Stimulated activated CD8-positive, alpha-beta memory T cell treated with anti-CD3 and anti-CD28 coated beads, Interleukin-12 subunit alpha, Interleukin-12 subunit beta, amount 100 ng/mL, for 4 hours (primary cell): ENCODE data around the gene PAM16.
"Not testable (repeated sequence)": the region's sequence is repeated elsewhere in the genome, so short reads cannot be mapped to it uniquely, and the experiment has no call there.

Experiments
- DNase-seq: peaks from one replicate; pipeline ENCODE4 v3.0.0-alpha.2; 2020; ENCODE audit warnings: low read depth

PAM16 gene

DNA sequence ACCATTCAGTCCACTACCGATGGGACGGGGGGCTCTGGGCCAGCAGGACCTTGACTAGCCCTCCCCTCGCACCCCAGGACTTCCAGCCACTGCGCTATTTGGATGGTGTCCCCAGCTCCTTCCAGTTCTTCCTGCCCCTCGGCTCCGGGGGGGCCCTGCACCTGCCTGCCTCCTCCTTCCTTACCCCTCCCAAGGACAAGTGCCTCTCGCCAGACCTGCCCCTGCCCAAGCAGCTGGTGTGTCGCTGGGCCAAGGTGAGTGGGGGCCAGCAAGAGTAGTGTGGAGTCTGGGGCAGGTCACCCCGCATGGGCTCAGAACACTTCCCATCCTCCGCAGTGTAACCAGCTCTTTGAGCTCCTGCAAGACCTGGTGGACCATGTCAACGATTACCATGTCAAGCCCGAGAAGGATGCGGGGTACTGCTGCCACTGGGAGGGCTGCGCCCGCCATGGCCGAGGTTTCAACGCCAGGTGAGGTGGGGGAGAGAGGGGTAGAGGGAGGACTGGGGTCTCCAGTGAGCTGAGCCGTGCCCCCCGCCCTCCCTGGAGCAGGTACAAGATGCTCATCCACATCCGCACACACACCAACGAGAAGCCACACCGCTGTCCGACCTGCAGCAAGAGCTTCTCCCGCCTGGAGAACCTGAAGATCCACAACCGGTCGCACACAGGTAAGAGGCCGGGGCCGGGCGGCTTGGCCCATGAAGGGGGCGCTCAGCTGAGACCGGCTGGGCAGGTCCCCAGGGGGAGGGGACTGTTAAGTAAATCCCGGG is 16.2 kb downstream of the PAM16 start:
- DNase-seq: no peak

- not testable (repeated sequence) for DNase-seq
Measured at GRCh38 chr16:4333714-4334113, 17.4 kb downstream of the PAM16 start.

- no peak for DNase-seq
Measured at GRCh38 chr16:4333308-4333638, 17.8 kb downstream of the PAM16 start.

DNA sequence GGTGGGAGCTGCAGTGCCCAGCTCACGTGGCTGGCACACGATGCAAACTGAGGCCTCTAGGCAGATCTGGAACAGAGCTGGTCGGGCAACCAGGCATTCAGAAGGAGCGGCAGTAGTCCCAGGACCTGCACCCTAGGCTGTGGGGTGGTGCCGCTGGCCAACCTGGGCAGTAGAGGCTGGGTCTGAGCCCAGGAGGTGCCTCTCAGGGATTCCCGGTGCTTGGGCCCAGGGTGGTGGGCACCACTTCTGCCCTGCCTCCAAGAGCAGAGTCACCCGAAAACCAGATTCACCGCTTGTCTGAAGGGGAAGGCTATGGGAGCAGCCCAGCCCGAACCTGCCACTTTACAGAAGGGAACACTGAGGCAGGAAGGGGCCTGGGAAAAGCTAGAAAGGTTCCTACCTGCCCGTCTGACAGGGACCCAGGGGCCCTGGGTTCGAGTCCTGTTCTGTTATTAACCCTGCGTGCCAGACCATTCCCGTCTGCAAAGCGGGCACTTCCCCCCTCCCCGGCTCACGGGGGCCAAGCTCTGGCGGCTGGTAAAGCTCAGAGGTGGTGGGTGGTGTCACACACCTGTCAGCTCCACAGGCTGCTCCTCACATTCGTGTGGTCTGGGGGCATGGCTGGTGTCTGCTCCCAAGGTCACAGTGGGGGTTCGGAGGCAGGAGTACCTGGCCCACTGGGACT is 18.4 kb downstream of the PAM16 start:
- DNase-seq: no peak

GRCh38 chr16:4332083-4332482 is 19.0 kb downstream of the PAM16 start:
- DNase-seq: no peak

- peak; percentile 46 for DNase-seq
Measured at GRCh38 chr16:4330277-4330874, 20.7 kb downstream of the PAM16 start.

DNA sequence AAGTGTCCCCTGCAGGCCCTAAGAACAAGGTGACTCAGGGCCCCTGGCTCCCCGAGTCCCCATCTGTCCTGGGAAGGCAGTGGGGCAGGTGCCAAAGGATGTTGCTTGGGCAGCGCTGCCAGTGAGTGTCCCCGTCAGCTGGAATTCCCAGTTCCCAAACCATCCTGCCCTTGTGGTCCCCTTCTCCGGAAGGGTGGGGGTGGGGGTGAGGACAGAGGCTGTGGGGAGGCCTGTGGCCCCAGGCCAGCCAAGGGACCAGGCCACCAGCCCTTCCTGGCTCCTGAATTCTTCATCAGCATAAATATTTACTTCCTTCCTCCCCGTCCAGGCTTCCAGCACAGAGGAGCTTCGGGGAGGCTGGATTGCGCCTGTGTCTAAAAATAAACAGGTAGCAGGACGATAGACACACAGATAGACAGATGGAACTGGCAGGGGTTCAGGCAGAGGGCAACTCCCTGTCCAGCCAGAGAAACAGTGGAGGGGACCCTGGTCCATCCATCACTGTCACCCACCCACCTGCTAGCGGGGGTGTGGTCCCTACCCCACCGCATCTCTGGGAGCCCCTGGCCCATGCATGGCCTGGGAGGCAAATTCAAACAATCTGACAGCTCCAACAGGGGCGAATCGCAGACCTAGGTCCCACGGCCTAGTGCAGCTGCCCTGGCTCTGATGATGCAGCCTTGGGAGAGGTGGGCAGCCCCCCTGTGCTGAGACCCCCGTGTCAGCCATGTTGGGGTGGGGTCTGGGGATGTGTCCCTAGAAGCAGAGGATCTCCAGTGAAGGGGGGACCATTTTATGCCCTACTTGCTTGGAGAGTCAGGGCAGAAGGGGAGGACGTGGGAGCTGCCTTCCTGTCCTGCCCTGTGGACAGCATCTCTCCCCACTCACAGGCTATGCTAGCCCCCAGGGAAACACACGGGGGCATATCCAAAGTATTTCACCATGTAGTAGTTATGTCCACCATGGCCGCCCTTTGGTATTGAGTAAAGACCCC is 22.0 kb downstream of the PAM16 start:
- DNase-seq: no peak

DNA sequence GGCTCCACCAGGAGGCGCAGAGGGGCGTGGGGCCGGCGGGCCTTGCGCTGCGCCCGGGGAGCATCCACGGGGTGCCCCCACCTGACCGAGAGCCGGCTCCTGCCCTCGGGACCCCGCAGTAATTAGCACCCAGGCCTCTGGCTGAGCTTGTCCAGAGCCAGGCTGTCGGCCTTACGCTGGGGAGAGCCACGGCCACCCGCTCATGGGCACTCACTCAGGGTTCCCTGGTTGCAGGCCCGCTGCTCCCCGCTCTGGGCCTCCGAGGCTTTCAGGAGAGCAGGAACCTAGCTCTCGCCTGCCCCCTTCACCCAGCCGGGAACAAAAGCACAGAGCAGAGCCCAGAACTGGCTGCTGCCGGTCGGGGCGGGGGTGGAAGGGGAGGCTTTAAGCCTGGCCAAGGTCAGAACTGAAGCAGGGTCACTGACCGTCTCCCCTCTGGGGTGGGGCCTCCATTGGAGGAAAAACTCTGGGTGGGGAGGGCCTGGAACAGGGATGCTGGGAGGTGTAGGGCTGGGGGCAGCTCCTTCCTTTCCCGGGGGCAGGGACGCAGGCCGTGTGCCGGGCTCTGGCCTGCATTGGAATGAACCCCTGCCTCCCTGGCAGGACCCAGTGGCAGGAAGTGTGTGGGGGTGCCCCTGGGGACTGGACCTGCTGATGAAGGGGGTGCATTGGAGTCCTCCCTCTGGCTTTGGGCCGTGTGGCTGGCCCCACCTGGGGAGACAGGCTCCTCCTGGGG is 22.9 kb downstream of the PAM16 start:
- no peak for DNase-seq

GRCh38 chr16:4327386-4328045 is 23.6 kb downstream of the PAM16 start:
- DNase-seq: no peak

DNA sequence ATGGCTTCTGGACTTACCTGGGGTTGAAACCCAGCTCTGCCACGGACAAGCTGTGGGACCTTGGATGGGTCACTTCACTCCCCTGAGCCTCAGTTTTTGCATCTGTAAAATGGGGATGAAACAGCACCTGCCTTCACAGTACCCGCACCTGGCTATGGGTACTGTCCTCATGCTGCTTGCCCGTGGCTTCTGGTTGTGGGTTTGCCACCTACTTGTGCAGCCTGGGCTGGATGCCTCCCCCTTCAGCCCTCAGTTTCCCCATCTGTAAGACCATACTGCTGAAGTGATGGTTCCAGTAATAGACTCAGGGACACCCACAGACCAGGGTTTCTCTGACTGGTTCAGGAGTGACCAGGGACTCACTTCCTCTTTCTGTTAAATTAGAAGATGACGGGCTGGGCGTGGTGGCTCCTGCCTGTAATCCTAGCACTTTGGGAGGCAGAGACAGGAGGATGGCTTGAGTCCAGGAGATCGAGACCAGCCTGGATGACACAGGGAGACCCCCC is 25.8 kb downstream of the PAM16 start:
- no peak for DNase-seq

DNA sequence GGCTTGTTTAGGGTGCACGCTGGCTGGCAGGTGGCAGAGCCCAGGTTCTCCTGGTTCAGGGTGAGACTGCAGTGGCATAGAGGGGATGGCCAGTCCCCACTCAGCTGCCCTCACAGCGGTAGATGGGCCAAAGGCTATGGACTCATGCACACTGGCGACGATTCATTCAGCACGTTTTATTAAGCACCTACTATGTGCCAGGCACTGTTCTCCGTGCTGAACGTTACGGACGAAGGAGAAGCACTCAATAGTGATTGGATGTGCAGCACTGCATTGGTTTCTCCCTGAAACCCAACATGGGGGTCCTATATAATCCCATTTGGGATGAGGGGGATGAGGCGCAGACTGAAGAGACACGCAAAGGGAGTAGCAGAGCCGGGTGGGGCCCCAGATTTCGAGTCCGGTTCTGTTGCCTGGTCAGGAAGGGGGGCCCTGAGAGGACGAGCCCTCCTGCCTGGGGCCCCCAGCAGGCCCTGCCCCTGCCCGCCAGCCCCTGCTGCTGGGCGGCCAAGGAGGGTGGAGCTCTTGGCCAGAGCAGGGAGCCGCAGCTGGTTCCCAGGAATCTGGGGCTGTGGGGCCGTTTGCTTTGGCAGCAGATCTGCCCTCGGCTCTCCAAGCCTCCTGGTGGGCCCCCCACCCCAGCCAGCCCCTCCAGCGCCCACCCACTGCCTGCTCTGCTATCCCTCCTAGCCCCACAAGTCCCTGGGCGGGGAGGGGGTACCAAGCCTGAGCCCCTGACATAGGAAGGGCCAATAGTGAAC is 26.4 kb downstream of the PAM16 start:
- no peak for DNase-seq

- no peak for DNase-seq
Measured at GRCh38 chr16:4323845-4324488, 27.2 kb downstream of the PAM16 start.

DNA sequence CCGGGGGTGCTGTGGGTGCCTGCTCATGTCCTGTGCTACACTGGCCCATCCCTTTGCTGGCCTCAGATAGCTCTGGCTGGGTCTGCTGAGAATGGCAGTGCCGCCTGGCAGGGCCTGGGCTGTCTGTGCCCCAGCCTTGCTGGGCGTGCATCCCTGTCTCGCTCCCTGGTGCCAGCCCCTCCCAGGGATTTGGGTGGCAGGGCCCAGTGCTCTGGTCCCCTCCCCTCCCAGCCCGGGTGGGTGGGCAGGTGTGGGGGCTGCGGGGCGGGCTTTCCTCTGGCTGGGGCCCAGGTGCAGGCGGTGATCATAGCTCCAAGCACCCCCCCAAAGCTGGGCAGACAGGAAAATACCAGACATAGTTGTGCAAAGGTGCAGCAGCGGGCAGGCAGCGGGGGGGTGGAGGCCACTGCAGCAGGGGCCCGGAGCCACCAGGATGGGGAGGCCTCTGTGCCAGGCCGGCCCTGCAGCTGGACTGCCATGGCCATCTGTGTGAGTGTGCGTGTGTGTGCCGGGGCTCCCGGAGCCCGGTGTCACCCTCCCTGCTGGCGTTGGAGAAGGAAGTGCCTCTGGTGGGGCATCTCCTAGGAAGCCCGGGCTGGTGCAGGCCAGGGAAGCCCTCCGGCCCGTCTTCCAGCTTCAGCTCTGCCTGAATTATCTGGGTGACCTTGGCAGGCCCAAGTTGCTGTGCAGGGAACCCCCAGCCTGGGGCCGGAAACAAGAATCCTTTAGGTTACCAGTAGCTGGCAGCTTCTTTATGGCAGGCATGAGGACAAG is 27.9 kb downstream of the PAM16 start:
- DNase-seq: no peak

GRCh38 chr16:4322121-4323052 is 28.7 kb downstream of the PAM16 start:
- DNase-seq: no peak

GRCh38 chr16:4321286-4322120 is 29.6 kb downstream of the PAM16 start:
- DNase-seq: no peak

DNA sequence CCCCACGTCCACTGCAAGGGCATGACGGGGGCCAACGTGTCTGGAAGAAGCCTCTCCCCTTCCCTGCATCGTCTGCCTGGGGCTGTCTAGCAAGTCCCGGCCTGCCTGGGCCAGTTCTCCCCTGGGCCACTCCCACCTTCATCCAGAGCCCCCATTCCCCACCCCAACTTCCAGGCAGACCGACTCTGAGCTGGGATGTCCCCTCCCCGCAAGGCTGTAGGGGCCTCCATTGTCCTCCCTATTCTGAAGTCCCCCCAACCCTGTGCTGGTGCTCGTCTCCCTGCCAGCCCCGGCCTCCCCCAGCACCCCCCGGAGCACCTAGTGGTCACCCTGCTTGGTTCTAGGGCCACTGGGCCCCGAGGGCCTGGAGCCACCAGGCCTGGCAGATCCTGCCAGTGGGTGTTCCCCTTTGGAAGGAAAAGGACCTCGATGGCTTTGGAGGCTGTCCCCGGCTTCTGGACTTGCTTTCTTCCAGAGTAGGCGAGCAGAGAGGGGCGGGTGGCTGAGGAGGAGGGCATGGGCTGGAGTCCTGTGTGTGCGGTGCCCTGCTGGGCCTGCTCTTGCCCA is 30.5 kb downstream of the PAM16 start:
- DNase-seq: no peak
